ENCODE results near the gene CCDC192.

DNA sequence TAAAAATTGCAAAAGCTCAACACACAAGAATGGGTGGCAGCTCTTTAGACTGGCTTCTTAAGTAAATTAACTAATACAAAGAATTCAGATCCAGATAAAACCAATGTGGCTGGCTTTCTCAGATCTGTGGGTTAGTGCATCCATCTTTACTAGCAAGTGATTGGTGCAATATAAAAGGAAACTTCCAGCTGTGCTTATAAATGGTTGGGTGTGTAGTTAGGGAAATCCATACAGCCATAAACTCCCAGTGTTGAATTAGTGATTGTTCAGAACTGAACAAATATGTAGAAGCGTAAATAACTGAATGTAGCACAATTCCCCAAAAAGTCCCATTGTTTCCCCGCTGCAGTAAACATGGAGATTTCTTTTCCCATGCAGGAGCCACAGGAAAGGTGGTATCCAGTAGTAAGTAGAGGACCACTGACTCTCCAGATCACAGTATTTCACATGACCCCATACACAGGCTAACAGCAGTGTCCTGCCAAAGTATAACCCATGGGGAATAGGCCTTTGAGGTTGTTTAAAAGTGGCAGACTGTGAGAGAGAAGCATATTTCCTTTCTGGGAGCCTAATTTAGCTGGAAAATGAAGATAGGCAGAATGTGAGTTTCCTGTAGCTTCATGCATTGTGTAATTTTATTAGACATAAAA lies 207.2 kb downstream of the CCDC192 start:
- TF ChIP-seq NRF1 (conservative IDR thresholded peaks at IDR 0.05; ENCODE audit: low read depth, low read length) (no peak), JUND (IDR thresholded peaks at IDR 0.05; ENCODE audit: low read depth, low read length) (no peak), CEBPB (IDR thresholded peaks at IDR 0.05; ENCODE audit: borderline replicate concordance in 1 of 2, low read depth in 2 of 2, low read length in 2 of 2) (no peak), CTCF (IDR thresholded peaks at IDR 0.05 in 2 of 3, conservative IDR thresholded peaks at IDR 0.05 in 1 of 3; ENCODE audit: control insufficient read depth in 2 of 3, extremely low read depth in 1 of 3, insufficient read depth in 1 of 3, low read depth in 3 of 3, low read length in 3 of 3) (no peak), MEF2A (IDR thresholded peaks at IDR 0.05; ENCODE audit: insufficient read depth, low read depth, low read length) (no peak)

Data from GM12878 (cell line).